Liver (tissue), 9 donors: Measurements from ENCODE around the gene NCOA6. TPM values are rescaled to one million over a fixed set of nuclear protein-coding genes. Genes with fewer than 3 reads are reported as not detected.

Experiments
- DNase-seq: peaks from one replicate; pipeline ENCODE4 v3.0.0-alpha.2; 2017; ENCODE audit warnings: low spot score
- H3K27ac ChIP-seq, 2 donors: one replicate each; pipeline ENCODE4 v1.7.0; 2013; ENCODE audit warnings: inconsistent platforms in 2 of 2, low read length in 2 of 2, control low read depth in 1 of 2, low read depth in 1 of 2, mild to moderate bottlenecking in 1 of 2
- H3K27me3 ChIP-seq, 4 donors: one replicate each; pipeline versions ENCODE4 v1.6.1 to v1.7.0; 2013; ENCODE audit warnings: low read length in 3 of 4, inconsistent platforms in 1 of 4, mild to moderate bottlenecking in 1 of 4, moderate library complexity in 1 of 4; ENCODE audit not compliant: control insufficient read depth in 4 of 4, insufficient read depth in 4 of 4
- H3K36me3 ChIP-seq, 4 donors: one replicate each; pipeline versions ENCODE4 v1.6.1 to v1.7.0; 2013; ENCODE audit warnings: low read length in 3 of 4, mild to moderate bottlenecking in 3 of 4, low read depth in 1 of 4, moderate library complexity in 1 of 4; ENCODE audit not compliant: control insufficient read depth in 4 of 4, insufficient read depth in 3 of 4
- H3K4me1 ChIP-seq, 4 donors: one replicate each; pipeline versions ENCODE4 v1.6.1 to v1.7.0; 2013; ENCODE audit warnings: low read length in 3 of 4, mild to moderate bottlenecking in 3 of 4, moderate library complexity in 1 of 4; ENCODE audit not compliant: control insufficient read depth in 4 of 4, insufficient read depth in 4 of 4
- H3K4me3 ChIP-seq, 3 donors: one replicate each; pipeline versions ENCODE4 v1.6.1 to v1.7.0; 2013; ENCODE audit warnings: low read length in 3 of 3, control low read depth in 1 of 3, low read depth in 1 of 3, mild to moderate bottlenecking in 1 of 3
- H3K9ac ChIP-seq, 2 donors: one replicate each; pipeline ENCODE4 v1.7.0; 2013; ENCODE audit warnings: low read length in 2 of 2, mild to moderate bottlenecking in 2 of 2, moderate library complexity in 2 of 2, control low read depth in 1 of 2, low read depth in 1 of 2
- H3K9me3 ChIP-seq, 4 donors: one replicate each; pipeline versions ENCODE4 v1.6.1 to v1.7.0; 2013; ENCODE audit warnings: low read length in 3 of 4; ENCODE audit not compliant: control insufficient read depth in 4 of 4
- CTCF ChIP-seq: fragments of 150-350 bp; IDR thresholded peaks from 2 replicates; pipeline ENCODE4 v1.5.1; 2017; ENCODE audit warnings: improper control_type of control experiment, low read depth, low read length; ENCODE audit not compliant: missing input control
- EGR1 ChIP-seq, 2 donors: IDR thresholded peaks; 2 replicates each; pipeline ENCODE4 v1.6.1; 2016 to 2018; ENCODE audit warnings: antibody characterized with exemption in 2 of 2, low read depth in 2 of 2
- FOXA1 ChIP-seq: IDR thresholded peaks from 2 replicates; pipeline ENCODE4 v1.6.1; 2016; ENCODE audit warnings: antibody characterized with exemption
- FOXA2 ChIP-seq: IDR thresholded peaks from 2 replicates; pipeline ENCODE4 v1.6.1; 2016; ENCODE audit warnings: antibody characterized with exemption
- GABPA ChIP-seq, 2 donors: IDR thresholded peaks in 1 of 2; conservative IDR thresholded peaks in 1 of 2; 2 replicates each; pipeline ENCODE4 v1.6.1; 2016; ENCODE audit warnings: antibody characterized with exemption in 2 of 2, mild to moderate bottlenecking in 1 of 2, moderate library complexity in 1 of 2
- HNF4A ChIP-seq, 2 donors: conservative IDR thresholded peaks; 2 replicates each; pipeline ENCODE4 v1.6.1; 2016; ENCODE audit warnings: antibody characterized with exemption in 2 of 2, mild to moderate bottlenecking in 2 of 2
- HNF4G ChIP-seq: IDR thresholded peaks from 2 replicates; pipeline ENCODE4 v1.6.1; 2016; ENCODE audit warnings: antibody characterized with exemption
- JUND ChIP-seq, 2 donors: IDR thresholded peaks; 2 replicates each; pipeline ENCODE4 v1.6.1; 2016; ENCODE audit warnings: antibody characterized with exemption in 2 of 2
- NR2F2 ChIP-seq: IDR thresholded peaks from 2 replicates; pipeline ENCODE4 v1.6.1; 2016; ENCODE audit warnings: antibody characterized with exemption
- RAD21 ChIP-seq, 2 donors: IDR thresholded peaks; 2 replicates each; pipeline ENCODE4 v1.6.1; 2016; ENCODE audit warnings: antibody characterized with exemption in 2 of 2, mild to moderate bottlenecking in 2 of 2
- REST ChIP-seq: IDR thresholded peaks from 2 replicates; pipeline ENCODE4 v1.6.1; 2016; ENCODE audit warnings: antibody characterized with exemption, mild to moderate bottlenecking
- RXRA ChIP-seq, 2 donors: IDR thresholded peaks; 2 replicates each; pipeline ENCODE4 v1.6.1; 2017 to 2018; ENCODE audit warnings: antibody characterized with exemption in 2 of 2, mild to moderate bottlenecking in 1 of 2
- SP1 ChIP-seq: IDR thresholded peaks from 2 replicates; pipeline ENCODE4 v1.6.1; 2018; ENCODE audit warnings: antibody characterized with exemption, mild to moderate bottlenecking
- TAF1 ChIP-seq: conservative IDR thresholded peaks from 2 replicates; pipeline ENCODE4 v1.6.1; 2016; ENCODE audit warnings: antibody characterized with exemption, mild to moderate bottlenecking
- YY1 ChIP-seq: IDR thresholded peaks from 2 replicates; pipeline ENCODE4 v1.6.1; 2016; ENCODE audit warnings: antibody characterized with exemption, mild to moderate bottlenecking
- WGBS: extraction: QIAGEN DNeasy Blood & Tissue Kit; methylation state at CpG from one replicate; pipeline ENCODE4 v1.1.7; 2013; 5-methylcytosine and 5-hydroxymethylcytosine counted together
- polyA plus RNA-seq, 2 donors: library from polyadenylated mRNA; stranded (reverse) in 1 of 2; unstranded in 1 of 2; fragments of 200-250 nt in 1 of 2; fragments of >200 nt in 1 of 2; fragmentation: Nextera tagmentation in 1 of 2; extraction: Ambion mirVana in 1 of 2; gene quantifications; one replicate each; pipeline versions ENCODE4 v1.2.1 to v1.2.3, GENCODE V29; 2013 to 2015
- total RNA-seq, 2 donors: library from RNA; depleted of rRNA; stranded (reverse); fragments of >200 nt; gene quantifications; one replicate each; pipeline ENCODE4 v1.2.3, GENCODE V29; 2014
- TF ChIP-seq, protein P1 (sequence below): IDR thresholded peaks from 2 replicates; pipeline ENCODE4 v1.6.1; 2016; ENCODE audit warnings: antibody characterized with exemption
- TF ChIP-seq, protein P2 (sequence below): IDR thresholded peaks from 2 replicates; pipeline ENCODE4 v1.6.1; 2016; ENCODE audit warnings: antibody characterized with exemption
- TF ChIP-seq, protein P3 (sequence below): IDR thresholded peaks from 2 replicates; pipeline ENCODE4 v1.6.1; 2016; ENCODE audit warnings: antibody characterized with exemption
- donor health status: healthy.
- donor health status: healthy.
- donor health status: healthy.
- donor health status: healthy.
- donor health status: healthy.

Gene NCOA6
- total and polyA plus RNA-seq, 4 donors = 5.4 to 13.1 (median 6.2) TPM

DNA sequence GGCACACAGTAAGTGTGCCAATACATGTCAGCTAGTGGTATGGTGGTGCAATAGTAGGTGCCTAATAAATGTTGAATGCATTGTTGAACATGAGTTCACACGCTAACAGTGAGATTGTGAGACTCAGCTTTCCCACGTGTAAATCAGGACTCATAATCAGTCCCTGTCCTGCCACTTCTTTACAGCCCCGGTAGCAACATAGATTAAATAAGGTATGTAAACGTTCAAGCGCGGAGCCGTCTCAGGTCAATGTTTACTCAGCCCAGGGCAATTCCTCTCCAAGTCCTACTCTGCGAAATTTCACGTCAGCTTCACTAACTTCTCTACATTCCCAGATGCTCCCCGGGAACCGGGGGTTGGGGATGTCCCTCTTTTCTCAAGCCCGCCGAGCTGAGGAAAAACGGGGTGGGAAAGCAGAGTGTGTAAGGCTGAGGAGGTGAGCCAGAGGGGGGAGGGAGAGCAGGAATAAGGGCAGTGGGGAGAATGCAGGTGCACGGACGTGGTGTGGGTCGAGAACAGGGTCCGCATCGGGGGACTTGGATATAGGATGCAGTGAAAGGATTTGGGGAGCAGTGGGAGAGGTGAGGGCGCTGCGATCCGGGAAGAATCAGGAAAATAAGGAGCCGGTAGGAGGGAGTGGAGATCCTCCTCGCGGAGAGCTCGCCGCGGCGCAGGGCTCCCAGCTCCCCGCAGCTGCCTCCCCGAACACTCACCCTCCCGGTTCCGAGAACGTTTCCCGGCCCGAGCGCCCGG, 121.9 kb downstream of the NCOA6 start:
- DNase-seq = peak; percentile 50
- no peaks in the 10 kb centered on the region for H3K36me3 ChIP-seq
- peak overlapping the region; percentile 45 to 77 for H3K9ac ChIP-seq
- no peaks in the 10 kb centered on the region for H3K9me3 ChIP-seq
- TF ChIP-seq FOXA1 (no peak), TAF1 (peak; percentile 49), GABPA (IDR thresholded peaks at IDR 0.05 in 1 of 2, conservative IDR thresholded peaks at IDR 0.05 in 1 of 2) (no peak), CTCF (no peak), RAD21 (IDR thresholded peaks at IDR 0.05) (peak in 1 of 2 donors; percentile 23), NR2F2 (no peak), JUND (IDR thresholded peaks at IDR 0.05) (no peak), YY1 (no peak), REST (no peak)
- TF ChIP-seq, protein P1, sequence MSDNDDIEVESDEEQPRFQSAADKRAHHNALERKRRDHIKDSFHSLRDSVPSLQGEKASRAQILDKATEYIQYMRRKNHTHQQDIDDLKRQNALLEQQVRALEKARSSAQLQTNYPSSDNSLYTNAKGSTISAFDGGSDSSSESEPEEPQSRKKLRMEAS = no peak
- TF ChIP-seq, protein P2, sequence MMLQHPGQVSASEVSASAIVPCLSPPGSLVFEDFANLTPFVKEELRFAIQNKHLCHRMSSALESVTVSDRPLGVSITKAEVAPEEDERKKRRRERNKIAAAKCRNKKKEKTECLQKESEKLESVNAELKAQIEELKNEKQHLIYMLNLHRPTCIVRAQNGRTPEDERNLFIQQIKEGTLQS = no peak
- 2% methylated on average over 38 of the region's 38 CpGs for WGBS
- no peaks in the 10 kb centered on the region for H3K27me3 ChIP-seq
- peaks cover 6 to 43% (median 37%) of the 10 kb centered on the region in 4 donors for H3K4me1 ChIP-seq
- peak overlapping the region; percentile 99 for H3K27ac ChIP-seq
- peak overlapping the region; percentile 36 to 82 (median 74) for H3K4me3 ChIP-seq

- WGBS = 42% methylated on average over 3 of the region's 3 CpGs
- H3K4me1 ChIP-seq = peaks cover 6 to 39% (median 34%) of the 10 kb centered on the region in 4 donors
- DNase-seq = no peak
- no peak overlapping the region for H3K4me3 ChIP-seq
- no peaks in the 10 kb centered on the region for H3K9me3 ChIP-seq
- no peaks in the 10 kb centered on the region for H3K27me3 ChIP-seq
- H3K9ac ChIP-seq = no peak overlapping the region
- no peaks in the 10 kb centered on the region for H3K36me3 ChIP-seq
- H3K27ac ChIP-seq = peak overlapping the region in 1 of 2 donors; percentile 99
- TF ChIP-seq, protein P1 = no peak
- TF ChIP-seq TAF1 (no peak), HNF4A (conservative IDR thresholded peaks at IDR 0.05) (no peak), YY1 (no peak), RXRA (IDR thresholded peaks at IDR 0.05) (no peak), EGR1 (IDR thresholded peaks at IDR 0.05; ENCODE audit: low read depth in 2 of 2) (no peak), CTCF (no peak), FOXA2 (no peak), RAD21 (IDR thresholded peaks at IDR 0.05) (no peak), FOXA1 (no peak), HNF4G (no peak), SP1 (no peak), NR2F2 (no peak), JUND (IDR thresholded peaks at IDR 0.05) (no peak)
- TF ChIP-seq, protein P2 = no peak
- TF ChIP-seq, protein P3, sequence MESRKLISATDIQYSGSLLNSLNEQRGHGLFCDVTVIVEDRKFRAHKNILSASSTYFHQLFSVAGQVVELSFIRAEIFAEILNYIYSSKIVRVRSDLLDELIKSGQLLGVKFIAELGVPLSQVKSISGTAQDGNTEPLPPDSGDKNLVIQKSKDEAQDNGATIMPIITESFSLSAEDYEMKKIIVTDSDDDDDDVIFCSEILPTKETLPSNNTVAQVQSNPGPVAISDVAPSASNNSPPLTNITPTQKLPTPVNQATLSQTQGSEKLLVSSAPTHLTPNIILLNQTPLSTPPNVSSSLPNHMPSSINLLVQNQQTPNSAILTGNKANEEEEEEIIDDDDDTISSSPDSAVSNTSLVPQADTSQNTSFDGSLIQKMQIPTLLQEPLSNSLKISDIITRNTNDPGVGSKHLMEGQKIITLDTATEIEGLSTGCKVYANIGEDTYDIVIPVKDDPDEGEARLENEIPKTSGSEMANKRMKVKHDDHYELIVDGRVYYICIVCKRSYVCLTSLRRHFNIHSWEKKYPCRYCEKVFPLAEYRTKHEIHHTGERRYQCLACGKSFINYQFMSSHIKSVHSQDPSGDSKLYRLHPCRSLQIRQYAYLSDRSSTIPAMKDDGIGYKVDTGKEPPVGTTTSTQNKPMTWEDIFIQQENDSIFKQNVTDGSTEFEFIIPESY = no peak
Observed at GRCh38 chr20:34703061-34703423, 122.4 kb downstream of the NCOA6 start.
